GM19351 (cell line): Measurements from ENCODE around the gene PHYHD1.
"Not testable (repeated sequence)": the region's sequence is repeated elsewhere in the genome, so short reads cannot be mapped to it uniquely, and the experiment has no call there.

Experiments used
- ATAC-seq: cut with Tn5 transposase; IDR thresholded peaks from one replicate; pipeline ENCODE4 v1.9.1; 2021; ENCODE audit warnings: mild to moderate bottlenecking, moderate library complexity; ENCODE audit not compliant: unreplicated experiment

PHYHD1 gene

DNA sequence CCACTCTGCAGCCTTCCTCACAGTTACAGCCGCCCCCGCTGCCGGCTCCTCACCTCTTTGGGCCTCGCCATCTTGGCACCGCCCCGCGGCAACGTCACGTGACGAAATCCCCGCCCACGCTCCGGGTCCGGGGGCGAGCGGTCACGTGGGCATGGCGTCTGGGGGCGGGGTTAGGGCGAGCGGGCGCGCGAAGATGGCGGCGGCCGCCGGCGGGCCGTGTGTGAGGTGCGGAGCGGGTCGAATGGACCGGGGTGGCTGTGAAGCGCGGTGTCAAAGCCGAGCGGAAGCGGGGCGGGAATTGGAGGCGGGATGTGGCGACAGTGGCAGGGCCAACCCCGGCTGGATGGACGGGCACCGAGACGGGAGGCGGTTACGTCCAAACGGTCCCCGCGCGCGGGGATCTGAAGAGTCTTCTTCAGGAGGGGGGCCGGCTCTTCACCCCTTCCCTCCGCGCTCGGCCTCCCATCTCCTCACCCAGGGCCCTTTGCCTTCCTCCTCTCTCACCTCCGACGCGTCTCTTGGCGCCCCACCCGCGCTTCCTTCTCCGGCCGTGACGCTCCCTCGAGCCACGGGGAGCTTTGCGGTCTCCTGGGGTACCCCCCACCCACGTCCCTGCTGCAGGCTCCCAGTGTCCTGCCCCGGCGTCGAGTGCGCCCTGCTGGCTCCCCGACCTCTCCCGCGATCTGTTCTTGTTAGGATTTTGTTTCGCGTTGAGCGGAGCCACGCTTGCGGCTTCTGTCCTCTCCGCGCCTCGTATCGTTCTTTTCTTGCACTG lies 26.9 kb downstream of the PHYHD1 start, which contains the start of the genes DOLK and NUP188:
TSS of gene DOLK (minus strand) at position 77 of the 775 bp plus-strand sequence. CDS start 300 bp downstream, outside the sequence.
TSS of gene NUP188 (plus strand) at position 173 of the 775 bp plus-strand sequence. CDS start at position 194, 21 bp downstream.
- ATAC-seq, result peak; percentile 71

DNA sequence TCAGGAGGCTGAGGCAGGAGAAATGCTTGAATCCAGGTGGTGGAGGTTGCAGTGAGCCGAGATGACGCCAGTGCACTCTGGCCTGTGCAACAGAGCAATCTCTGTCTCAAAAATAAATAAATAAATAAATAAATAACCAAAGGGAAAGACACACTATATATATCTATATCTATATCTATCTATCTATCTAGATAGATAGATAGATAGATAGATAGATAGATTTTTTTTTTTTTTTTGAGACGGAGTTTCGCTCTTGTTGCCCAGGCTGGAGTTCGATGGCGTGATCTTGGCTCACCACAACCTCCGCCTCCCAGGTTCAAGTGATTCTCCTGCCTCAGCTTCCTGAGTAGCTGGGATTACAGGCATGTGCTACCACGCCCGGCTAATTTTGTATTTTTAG lies 40.6 kb downstream of the PHYHD1 start:
- ATAC-seq, result not testable (repeated sequence)

DNA sequence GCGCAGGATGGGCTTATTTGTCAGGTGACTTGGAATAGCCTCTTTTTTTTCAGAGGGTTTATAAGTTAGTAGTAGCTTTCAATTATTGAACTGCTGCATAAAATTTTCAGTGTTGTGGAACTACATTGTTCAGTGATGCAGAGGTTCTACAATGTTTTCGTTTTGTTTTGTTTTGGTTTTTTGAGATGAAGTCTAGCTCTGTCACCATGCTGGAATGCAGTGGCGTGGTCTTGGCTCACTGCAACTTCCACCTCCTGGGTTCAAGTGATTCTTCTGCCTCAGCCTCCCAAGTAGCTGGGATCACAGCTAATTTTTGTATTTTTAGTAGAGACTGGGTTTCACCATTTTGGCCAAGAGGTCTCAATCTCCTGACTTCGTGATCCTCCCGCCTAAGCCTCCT lies 48.7 kb downstream of the PHYHD1 start:
- no peak for ATAC-seq

DNA sequence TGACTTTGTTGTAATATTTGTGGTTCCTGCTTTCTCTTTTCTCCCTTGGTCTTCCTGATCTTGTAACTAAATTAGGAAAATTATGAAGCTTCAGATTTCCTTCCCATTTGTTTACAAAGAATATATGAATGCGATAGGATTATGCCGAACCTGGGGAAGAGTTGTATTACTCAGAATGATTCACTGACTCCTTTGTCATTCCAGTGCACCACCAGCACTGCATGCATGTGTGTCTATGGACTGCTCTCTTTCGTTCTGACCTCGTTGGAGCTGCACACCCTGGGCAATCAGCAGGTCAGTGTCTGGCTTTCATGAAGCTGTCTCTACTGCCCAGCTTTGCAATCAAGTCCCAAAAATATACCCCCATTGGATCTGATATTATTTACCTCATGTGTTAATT lies 52.2 kb downstream of the PHYHD1 start:
- ATAC-seq, result no peak

DNA sequence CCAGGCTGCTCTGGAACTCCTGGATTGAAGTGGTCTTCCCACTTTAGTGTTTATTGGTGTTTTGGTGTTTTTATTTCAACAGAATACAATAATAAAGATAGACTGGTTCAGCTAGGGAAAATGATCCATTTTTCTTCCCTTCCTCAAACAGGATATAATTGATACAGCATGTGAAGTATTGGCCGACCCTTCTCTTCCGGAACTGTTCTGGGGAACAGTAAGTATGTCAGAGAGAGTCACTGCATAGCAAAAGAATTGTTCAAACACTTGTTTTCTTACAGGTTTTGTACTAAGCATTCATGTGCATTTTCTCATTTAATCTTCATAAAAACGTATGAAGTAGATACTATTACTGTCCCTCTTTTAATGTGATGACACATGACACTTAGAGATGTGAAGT lies 58.3 kb downstream of the PHYHD1 start:
- no peak for ATAC-seq

DNA sequence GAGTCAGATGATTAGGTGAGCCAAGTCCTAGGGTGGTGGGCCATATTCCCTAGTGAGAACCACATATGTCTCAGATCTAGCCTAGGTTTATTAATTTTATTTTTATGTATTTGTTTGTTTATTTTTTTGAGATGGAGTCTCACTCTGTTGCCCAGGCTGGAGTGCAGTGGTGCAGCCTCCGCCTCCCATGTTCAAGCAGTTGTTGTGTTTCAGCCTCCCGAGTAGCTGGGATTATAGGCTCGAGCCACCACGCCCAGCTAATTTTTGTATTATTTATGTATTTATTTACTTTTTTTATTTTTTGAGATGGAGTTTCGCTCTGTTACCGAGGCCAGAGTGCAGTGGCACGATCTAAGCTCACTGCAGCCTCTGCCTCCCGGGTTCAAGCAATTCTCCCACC lies 62.8 kb downstream of the PHYHD1 start:
- ATAC-seq, result no peak

DNA sequence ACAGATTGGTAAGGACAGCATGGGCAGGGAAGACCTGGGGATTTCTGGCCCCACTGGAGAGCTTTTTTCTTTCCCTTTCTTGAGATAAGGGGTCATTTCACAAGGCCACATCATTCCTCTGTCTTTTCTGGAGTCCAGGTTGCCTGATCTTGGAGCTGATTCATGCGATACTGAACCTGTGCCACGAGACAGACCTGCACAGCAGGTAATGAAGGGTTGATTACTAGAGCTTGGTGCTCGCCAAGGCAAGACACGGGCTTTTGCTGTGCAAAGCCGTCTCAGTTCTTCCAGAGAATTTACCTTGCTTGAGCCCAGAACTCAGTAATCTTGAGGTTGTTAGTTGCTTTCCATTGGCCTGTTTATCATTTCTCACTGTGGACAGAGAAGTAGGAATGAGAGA lies 65.9 kb downstream of the PHYHD1 start:
- ATAC-seq, result no peak

DNA sequence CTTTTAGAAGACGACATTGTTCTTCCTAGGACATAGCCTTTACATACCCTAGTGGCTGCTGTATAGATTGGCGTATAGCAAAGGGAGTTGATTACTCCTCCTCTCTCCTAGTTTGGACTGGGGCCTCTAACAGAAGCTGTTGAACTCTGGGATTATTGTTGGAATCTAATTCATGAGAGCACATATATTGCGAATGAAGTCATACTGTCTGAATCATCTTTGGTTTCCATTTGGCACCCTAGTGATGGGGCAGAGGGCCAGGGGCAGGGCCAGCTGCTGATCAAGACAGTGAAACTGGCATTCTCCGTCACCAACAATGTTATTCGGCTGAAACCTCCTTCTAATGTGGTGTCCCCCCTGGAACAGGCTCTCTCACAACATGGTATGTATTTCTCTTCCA lies 67.0 kb downstream of the PHYHD1 start:
- ATAC-seq, result no peak
